Stimulated activated CD4-positive, alpha-beta T cell treated with anti-CD3 and anti-CD28 coated beads, Interleukin-1b, Interleukin-23, amount 100 ng/mL, for 1 hour (primary cell): ENCODE data around the gene ZNF791.
"Not testable (repeated sequence)": the region's sequence is repeated elsewhere in the genome, so short reads cannot be mapped to it uniquely, and the experiment has no call there.

Experiments used
- DNase-seq, 2 donors: peaks; one replicate each; pipeline ENCODE4 v3.0.0-alpha.2; 2020; ENCODE audit warnings: low read depth in 2 of 2

Gene ZNF791

DNA sequence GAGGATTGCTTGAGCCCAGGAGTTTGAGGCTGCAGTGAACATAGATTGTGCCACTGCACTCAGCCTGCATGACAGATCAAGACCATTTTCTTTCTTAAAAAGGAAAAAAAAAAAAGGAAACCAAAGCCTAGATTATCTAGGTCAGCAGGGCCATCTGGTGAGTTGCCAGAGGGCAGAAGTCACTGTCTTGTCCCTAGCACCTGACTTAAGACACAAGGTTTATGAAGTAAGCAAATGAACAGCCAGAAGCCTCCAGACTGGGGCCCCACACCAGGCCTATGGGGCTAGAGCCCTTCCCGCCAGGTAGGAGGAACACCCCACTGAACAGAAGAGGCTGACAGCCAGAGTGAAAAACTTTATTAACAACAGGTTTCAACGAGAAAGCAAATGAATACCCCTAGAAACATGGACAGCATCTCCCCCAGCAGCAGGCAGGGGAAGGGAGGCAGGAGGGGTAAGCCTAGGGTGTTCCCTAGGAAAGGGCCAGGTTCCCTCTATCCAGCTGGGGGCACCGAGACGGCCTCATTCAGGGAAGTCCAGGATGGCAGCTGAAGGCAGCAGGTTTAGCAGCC, 57.1 kb downstream of the ZNF791 start:
- DNase-seq, result no peak

DNA sequence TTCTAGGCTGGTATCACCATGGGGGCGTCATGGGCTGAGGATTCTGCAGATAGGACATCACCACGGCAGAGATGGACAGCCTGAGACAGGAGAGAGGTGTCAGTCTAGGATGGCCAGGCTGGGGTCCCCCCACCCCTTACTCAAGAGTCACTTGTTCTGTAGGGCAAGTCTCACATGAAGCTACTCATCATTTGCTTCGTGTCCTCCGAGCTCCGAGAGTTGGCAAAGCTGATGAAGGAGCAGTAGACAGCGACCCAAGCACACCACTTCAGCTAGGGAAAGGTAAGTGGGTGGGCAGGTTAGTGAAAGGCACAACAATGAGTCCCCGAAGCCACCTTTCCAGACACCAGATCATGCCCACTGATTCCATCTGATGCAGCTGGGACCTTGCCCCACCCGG, 57.6 kb downstream of the ZNF791 start:
- DNase-seq, result no peak

DNA sequence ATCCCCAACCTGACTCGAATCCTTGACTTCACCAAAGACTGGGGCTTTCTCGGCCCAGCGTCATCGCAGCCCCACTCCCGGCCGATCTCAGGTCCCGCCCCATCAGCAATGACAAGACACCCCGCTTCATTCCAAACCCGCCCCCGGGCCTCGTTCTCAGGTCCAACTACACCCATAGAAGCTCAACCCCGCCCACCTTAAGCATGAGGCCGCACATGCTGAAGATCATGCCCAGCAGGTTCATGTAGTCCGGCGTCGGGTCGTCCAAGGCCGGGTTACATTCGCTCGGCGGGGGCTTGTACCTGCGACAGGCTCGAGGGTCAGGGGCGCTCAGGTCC, 58.2 kb downstream of the ZNF791 start:
- peak in 1 of 2 donors; percentile 48 for DNase-seq

DNA sequence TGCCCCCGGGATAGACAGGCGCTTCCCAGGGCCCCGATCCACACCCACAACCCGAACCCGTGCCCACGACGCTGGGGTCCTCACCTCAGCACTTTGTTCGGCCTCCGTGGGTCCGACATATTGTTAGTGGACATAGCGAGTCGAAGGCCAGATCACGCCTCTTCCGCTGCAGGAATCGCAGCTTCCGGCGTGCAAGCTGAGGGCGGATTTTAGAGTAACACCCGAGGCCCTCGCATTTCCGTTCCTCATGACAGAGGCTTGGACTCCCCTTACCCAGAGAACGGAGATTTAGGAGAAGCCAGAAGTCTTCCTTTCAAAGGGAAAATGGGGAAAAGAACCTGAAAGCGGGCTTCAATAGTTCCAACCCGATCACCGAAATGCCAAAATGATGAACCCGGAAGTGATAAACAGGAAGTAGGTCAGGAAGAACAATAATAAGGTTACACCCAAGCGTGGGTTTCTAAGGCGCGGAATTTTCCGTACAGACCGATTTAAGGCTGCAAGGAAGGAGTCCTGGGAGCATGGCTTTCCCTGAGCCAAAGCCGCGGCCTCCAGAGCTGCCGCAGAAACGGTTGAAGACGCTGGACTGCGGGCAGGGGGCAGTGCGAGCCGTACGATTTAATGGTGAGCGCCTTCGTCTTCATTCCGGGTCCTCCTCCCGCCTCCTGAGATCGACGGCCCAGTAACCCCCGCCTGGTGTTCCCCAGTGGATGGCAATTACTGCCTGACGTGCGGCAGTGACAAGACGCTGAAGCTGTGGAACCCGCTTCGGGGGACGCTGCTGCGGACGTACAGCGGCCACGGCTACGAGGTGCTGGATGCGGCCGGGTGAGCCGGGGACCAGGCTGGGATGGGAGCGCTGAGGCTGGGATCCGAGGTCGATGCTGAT, 58.8 kb downstream of the ZNF791 start:
- DNase-seq, result peak in 1 of 2 donors; percentile 53

DNA sequence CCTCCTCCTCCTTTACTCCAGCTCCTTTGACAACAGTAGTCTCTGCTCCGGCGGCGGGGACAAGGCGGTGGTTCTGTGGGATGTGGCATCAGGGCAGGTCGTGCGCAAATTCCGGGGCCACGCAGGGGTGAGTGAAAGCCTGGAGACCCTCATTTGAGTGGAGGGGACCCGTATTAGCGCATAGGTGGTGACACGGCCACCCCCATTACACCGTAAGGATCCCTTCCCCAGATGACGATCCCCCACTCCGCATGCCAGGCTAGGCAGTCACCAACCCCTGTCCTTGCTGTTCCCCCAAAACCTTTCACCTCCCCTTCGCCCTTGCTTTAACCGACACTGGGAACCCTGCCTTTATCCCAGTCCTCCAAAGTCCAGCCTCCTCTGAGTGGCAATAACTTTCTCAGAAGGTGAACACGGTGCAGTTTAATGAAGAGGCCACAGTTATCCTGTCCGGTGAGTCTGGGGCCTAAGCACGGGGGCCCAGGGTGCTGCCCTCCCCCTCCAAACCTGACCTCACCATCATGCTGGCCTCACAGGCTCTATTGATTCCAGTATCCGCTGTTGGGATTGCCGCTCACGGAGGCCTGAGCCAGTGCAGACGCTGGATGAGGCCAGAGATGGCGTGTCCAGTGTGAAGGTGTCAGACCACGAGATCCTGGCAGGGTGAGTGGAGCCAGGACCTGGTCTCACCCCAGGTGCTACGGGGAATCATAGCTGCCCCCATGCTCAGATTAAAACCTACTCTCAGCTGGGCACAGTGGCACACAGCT, 59.6 kb downstream of the ZNF791 start:
- no peak for DNase-seq

DNA sequence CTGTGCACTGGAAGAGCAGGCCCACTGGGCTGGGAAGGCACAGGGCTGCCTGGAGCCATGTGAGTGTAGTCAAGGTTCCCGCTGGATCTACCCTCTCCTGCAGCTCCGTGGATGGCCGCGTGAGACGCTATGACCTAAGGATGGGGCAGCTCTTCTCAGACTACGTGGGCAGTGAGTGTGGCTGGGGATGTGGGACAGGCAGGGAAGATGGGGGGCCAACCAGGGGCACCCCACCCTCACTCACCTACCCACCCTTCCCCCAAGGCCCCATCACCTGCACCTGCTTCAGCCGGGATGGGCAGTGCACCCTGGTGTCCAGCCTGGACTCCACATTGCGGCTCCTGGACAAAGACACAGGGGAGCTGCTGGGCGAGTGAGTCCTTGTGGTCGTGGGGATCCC, 62.0 kb downstream of the ZNF791 start:
- DNase-seq, result no peak

DNA sequence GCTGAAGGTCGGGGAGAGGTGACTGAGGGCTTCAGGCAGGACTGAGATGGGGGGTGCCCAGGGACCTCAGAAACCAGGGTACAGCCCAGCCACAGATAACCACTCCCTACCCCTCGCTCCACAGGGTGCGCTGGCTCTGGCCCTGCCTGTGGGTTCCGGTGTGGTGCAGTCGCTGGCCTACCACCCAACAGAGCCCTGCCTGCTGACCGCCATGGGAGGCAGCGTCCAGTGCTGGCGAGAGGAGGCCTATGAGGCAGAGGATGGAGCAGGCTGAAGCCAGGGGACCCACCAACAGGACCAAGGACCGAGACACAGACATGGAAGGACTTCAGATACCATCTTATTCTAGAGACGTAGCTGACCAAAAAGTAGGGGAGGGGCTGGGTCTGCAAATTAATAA, 64.7 kb downstream of the ZNF791 start:
- no peak for DNase-seq

DNA sequence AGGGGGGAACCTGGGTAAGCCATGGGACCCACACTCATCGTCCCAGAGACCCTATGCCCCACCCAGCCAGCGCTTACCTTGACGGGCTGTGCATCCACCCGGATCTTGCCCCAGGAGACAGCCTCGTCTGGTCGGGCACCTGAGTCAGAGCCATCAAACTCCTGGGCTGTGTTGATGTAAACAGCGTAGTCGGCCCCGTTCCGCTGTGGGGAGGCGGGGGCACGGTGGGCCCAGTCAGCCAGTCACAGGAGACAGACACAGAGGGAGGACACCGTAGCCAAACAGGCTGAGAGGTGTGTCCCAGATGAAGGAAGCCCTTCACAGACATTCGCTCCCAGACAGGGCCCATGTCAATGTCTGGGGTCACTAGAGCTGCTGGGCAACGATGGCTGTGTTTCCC, 65.2 kb downstream of the ZNF791 start:
- DNase-seq, result no peak

DNA sequence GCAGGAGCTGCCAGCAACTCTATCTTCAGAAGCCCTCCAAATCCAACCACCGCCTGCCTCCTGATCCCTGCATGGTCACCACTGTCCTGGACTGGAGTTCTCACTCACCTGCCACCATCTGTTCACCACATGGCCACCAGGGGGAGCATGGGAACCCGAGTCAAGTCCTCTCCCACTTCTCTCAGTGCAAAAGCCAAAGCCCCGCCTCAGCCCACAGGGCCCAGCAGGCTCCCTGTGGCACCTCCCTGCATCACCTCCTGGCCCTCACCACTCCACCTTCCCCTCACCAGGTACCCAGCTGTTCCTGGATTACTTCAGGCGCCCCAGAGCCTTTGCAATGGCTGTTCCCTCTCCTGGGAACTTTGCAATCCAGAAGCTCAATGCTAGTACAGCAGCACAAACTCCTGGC, 65.7 kb downstream of the ZNF791 start:
- DNase-seq, result peak; percentile 58 to 84

DNA sequence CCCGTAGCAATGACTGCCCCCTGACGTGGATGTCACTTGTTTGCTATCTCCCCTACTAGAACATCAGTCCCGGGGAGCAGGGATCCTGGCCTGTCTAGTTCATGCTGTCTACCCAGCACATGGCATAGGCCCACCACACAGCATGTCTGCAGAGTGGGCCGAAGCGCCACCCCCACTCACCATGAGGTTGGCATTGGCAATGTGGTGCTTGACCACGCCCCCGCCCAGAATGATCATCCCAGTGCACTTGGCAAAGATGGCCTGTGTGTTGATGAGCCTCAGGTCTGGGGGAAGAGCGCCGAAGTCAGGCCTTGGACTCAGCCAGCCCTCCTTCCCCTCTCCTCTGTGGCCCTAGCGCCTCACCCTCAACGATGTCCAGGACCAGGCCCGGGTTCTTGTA, 66.2 kb downstream of the ZNF791 start:
- DNase-seq, result no peak

DNA sequence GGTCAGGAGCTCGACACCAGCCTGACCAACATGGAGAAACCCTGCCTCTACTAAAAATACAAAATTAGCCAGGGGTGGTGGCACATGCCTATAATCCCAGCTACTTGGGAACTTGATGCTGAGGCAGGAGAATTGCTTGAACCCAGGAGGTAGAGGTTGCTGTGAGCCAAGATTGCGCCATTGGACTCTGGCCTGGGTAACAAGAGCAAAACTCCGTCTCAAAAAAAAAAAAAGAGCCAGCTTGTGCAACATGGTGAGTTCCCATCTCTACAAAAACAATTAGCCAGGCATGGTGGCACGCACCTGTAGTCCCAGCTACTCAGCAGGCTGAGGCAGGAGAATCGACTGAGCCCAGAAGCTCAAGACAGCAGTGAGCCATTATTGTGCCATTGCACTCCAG, 67.3 kb downstream of the ZNF791 start:
- not testable (repeated sequence) for DNase-seq

DNA sequence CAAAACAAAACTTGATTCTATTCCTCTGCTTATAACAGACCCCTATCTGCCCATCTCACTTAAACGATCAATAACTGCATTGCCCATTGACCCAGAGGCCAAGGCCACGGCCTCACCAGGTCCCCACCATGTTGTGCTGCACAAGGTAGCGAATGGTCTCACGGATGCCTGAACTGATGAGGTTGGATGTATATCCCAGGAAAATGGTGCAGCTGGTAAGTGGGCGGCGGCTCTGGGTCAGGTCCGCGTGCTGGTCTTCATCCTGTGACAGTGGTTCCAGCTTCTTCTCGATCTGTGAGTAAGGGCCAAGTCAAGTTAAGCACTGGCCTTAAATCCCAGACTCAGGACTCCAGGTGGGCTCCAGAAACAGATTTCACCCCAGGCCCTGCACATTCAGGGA, 69.3 kb downstream of the ZNF791 start:
- DNase-seq, result no peak

DNA sequence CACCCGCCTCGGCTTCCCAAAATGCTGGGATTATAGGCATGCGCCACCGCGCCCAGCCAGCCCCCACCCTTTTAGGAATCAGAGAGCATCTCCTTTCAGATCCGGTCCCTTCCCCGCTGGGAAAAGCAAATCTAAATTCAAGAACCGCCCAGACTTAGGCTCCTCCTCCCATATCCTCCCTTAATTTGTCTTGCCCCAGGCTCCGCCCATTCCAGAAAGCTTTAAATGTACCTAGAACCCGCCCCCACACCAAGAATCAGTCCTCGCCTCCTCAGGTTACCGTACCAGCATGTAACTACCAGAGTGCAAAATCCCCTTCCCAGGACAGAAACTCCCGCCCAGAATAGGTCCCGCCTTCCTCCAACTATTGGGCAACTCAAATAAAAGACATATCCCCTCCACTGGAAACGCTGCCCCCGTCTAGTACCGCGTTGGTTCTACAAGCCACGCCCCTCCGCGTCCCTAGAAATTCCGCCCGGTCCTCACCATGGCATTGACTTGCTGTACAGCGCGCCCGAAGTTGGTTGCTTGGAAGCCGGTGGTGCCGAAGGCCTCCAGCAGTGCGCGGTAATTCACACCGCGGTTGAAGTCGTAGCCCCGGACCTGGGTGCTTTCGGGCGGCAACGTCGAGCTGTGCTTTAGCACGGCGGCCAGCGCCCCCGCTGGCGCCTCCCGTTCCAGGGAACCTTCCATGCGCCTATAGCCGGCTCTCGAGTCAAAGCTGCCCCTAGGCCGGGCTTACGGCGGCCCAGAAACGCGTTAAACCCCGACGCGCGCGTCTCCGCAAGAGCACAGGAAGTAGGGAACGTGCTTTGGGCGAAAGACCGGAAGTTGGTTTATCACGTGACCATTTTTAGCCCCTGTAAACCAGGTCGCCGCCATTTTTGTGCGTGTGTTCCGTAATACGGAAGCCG, 70.6 kb downstream of the ZNF791 start, which contains the start of gene DHPS:
Gene DHPS, minus strand, starts transcription at position 807 of the 914 bp plus-strand sequence. Its CDS starts 114 bp downstream, at position 693.
- peak; percentile 72 to 73 for DNase-seq
